Activated CD4-positive, CD25-positive, alpha-beta regulatory T cell treated with anti-CD3 and anti-CD28 coated beads, Interleukin-2, amount 50 U/mL, for 72 hours (primary cell): Measurements from ENCODE around the gene KCNS3.

ENCODE experiments used
- DNase-seq: peaks from one replicate; pipeline ENCODE4 v3.0.0; 2021

Gene KCNS3

DNA sequence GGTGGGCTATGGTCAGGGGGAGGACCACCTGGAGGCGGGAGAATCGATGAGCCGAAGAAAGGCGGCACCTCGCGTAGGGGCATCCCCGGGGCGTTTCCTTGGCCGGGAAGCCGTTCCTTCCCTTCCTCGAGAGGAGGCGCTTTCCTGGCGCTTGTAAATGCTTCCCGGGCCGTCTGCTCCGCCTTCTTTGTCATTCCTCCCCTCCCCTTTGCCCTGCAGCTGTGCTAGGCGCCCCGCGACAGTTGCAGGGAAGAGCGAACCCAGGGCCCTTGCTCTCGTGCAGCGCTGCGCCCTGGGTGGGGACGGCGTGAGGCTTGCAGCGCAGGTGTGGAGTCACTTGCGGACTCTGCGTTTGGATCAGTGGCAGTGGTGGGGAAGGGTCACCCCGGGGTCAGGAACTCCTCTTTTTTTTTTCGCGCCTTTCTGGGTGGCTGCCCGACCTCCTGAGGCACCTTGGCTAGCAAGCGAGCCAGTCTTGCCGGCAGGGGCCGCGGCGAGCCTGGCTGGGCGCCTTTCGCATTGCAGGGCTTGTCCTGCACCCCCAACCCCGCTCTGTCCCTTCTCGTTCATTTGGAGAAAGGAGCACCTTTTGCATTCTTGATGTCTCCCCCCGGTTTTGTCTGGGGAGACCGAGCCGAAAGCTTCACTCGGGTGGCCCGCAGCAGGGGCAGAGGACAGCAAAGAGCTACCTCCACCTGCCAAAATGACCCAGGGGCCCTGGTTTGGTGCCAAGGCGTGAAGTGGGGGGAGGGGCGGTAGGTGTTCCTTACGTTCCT lies 858 bp downstream of the KCNS3 start:
- DNase-seq: no peak

DNA sequence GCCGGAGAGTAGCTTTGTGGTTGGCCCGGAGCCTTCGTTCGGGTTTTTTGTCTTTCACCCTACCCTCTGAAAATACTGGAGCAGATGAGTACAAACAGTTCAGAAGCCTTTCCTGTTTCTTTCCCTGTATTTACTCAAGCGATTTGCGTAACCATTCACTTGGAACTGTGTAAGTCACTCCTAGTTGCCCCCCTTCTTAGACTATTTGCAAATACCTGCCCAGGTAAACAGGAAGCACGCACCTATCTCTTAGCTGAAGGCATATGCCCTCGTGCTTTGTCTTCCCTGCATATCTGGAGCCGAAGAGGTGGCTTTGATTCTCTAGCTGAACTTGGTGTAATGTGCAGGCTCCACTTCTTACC lies 1.4 kb downstream of the KCNS3 start:
- DNase-seq: no peak

DNA sequence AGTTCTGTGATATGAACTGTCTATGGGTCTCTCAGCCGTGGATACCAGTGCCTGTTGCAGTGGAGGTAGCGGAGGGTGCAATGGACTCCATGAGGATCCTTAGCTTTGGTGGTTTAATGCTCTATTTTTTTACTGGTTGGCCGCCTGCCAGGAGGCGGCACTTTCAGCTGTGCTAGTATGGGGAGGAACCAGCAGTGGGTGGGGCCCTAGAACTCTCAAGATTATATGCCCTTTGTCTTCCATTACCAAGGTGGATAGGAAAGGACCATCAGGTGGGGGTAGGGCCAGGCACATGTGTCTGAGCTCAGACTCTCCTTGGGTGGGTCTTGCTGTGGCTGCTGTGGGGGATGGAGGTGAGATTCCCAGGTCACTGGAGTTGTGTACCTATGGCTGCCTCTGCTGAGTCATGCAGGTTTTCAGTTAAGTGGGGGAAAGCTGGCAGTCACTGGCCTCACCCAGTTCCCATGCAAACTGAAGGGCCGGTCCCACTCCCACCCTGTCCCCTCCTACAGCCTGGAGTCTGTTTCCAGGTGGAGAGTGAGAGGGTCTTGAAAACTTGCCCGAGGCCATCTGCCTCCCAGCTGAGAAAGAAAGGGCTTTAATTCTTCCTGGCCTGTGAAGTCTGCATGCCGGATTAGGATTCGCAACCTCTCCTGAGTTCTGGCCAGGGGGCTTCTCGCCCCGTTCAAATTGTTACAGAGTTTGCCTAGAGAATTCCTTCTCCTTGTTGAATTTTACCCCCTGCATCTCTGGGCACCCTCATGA lies 14.5 kb downstream of the KCNS3 start:
- no peak for DNase-seq

DNA sequence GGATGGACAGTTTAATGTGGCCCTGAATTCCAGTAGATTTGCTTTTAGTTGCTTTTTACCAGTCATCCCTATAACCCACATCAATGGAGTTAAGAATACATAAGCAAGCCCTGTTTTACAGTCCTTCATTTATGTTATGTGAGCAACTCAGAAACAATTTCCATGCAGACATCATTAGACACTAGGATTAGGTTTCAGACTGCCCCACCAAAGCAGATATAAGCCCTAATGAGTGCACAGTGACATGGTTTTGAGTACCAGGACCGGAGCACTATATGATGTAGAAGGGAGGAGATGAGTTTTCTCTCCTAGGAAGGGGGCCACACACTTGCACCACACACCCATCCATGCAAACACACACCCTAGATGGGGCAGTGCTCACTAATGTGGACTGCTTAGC lies 15.5 kb downstream of the KCNS3 start:
- DNase-seq: no peak

DNA sequence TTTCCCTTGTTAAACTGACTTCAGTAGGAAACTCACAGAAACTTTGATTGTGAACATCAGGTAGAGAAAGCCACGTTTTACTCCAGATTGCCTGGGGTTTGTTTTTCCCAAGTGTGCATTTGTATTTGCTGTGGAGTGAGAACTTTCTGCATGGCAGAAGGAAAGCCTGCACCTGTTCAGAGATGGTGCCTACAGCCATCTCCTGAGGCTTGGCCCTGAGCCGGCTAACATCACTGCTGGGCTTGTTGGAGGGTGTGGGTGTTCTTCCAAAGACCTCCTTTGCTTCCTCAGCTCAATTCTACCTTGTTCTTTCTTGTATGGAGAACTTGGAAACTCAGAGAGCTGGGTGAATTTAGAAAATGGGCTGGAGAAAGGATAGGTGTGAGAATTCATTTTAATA lies 16.1 kb downstream of the KCNS3 start:
- DNase-seq: no peak

DNA sequence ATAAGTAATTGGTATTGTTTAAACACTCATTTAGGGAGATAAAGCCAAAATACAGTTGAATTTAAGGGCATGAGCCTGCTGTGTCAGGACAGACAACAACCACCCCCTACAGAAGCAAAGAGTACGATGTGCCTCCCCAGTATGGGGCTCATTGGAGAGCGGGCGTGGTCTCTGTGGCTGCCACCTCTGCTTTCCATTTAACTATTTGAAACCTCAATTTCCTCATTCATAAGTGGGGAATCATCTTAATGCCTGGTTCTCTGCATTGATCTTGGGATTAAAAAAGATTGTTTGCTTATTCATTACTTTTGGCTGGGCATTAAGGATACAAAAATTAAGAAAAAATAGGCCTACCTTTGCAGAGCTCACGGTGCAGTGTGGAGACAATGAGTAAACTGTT lies 21.4 kb downstream of the KCNS3 start:
- DNase-seq: no peak

DNA sequence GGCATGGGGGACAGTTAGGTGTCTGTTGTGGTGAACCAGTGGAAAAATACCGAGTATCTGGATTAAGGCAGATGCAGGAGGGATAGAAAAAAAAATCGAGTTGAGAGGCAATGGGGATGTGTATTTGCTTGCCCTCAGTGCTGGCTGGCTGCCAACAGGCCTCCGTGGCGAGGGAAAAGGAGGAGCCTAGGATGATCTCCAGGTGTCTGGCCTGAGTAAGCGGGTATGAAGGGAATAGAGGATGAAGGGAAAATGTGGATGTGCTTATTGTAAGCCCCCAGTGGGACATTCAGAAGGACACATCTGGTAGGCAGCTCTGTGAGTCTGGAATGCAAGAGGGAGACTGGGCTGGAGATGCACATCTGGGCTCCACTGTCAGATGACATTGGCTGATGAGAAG lies 22.8 kb downstream of the KCNS3 start:
- DNase-seq: no peak

DNA sequence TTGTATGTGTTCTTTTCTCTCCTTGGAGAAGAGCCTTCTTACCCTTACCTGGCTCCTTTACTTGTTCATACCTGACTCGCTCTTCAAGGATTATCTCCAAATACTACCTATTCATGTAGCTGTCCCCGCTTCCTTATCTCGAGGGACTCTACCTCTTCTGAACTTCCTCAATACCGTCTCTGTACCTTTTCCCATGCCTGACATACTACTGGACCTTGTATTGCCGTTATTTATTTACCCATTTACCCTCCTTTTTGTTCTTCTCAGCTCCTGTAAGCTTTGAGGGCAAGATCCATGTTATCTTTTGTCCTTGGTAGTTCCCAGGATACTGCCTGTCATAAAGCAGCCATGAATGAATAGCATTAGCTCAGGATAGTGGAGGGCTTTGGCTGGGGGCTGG lies 32.5 kb downstream of the KCNS3 start:
- no peak for DNase-seq

DNA sequence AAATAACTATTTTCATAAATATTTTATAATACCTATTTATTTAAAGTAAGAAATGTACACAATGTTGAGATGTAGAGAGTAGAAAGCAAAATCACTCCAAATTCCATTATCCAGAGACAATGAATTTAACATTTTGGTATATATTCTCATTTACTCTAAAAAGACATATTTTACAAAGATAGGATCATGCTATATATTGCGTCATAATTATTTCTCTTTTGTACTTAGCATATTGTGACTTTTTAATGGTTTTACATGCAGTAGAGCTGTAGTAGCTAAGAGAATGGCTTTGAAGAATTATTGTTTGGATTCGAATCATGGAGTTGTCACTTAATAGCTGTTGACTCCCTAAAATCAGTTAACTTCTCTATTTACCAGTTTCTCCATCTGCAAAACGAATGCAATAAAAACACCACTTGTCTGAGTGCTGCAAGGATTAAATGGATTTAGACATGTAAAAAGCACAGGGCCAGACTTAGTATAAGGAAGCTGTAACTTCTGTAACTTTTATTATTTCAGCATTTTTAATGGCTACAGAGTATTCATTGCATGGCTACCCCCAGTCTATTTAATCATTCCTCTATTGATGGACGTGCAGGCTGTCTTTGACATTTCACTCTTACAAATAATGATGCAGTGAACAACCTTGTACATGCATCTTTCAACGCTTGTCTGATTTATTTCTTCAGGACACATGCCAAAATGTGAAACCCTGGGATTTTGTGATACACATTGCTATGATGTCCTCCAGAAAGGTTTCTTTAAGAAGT lies 33.2 kb downstream of the KCNS3 start:
- no peak for DNase-seq

DNA sequence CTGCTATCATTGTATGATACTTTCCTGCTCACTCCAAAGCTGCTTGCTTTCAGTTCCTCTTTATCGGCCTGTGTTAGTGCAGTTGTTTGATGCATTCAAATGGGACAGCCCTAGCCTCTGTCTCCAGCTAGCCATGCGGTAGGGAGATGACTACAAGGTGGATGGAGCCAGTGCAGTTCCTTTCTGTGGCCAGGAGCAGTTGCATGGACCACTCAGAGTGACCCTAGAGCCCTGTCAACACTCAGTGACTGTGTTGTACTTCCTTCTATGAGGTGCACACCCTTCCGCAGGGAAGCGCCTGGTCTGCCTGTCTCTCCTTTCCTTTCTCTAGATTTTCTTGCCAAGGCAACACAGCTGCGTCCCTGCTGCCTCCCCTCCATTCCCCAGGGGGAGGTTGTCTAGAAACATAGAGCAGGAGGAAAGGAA lies 33.8 kb downstream of the KCNS3 start:
- no peak for DNase-seq

DNA sequence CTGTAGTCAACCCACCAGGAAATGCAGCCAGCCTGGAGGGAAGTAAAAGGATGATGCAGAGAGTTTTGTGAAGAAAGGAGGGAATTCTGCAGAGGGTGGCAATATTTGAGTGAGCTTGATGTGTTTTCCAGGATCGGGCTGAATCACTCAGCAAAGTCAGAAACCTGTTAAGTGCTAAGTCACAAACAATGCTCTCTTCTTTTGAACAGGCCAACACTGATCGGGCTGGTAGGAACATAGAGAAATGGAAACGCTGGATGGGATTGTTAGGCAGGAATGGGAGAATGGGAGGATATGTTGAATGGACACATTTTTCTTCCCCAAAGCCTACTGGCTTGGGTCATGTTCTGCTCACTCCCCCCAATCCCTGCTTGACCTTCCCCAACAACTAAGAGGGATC lies 36.6 kb downstream of the KCNS3 start:
- no peak for DNase-seq

DNA sequence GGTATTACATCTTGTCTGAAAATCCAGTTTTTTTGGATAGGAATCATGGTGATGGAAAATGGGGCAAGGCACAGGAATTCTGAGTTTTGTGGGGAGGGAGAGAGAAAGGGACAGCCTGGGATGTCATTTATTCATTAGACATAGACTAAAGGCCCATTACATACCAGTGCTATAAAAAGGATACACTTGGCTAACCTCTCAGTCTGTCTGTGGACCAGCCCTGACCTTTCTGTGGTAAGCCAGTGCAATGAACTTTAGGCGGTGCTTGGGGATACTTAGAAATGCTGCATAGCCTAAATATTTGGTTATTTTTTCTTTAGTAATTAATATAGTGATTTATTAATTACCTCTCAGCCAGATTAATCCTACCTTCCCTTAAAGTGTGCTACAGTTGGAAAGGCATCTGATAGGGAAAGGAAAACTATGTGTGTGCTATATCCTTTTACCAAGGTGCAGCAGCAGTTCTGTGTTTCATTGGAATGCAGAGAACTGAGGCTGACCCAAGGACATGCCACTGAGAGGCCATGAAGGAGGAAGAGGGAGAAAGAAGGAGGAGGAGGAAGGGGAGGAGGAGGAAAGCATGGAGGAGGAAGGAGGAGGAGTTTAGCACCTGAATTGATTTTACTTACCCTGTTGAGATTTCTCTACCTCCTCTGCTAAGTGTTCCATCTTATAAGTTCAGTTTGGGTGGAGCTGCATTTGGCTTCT lies 37.5 kb downstream of the KCNS3 start:
- DNase-seq: no peak

DNA sequence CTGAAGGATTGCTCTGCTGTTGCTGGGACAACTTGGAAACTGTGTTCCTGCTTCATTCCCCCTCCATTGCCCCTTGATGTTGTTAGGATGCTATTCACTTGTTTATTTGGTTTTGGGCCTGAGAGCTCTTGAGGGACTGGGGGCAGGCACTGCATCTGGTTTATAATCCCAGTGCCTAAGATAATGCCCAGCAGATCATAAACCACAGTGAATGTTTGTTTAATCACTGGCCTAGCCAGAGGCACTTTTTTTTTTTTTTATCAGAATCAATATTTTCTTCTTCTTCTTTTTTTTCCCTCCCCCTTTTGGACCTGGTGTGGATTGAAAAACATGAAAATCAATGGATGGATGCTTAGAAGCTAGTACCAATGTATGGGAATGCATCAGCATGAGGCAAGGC lies 38.1 kb downstream of the KCNS3 start:
- DNase-seq: no peak

DNA sequence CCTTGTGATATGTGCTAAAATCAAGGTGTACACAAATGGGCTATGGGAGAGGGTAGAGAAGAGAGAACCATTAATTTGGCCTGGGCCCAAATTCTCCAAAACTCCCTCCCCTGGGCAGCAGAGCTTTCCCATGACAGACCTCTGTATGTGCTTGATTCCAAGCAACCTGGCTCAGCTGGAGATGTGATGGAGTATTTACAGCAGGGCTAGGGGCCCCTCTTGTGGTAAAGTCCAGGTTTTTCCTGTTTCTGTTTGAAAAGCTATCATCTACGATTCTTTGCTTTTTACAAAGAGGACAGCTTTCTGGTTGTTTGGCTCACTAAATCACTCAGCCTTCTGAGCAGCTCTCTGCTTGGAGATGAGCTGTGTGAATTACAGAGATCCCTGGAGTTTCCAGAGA lies 40.3 kb downstream of the KCNS3 start:
- DNase-seq: no peak

DNA sequence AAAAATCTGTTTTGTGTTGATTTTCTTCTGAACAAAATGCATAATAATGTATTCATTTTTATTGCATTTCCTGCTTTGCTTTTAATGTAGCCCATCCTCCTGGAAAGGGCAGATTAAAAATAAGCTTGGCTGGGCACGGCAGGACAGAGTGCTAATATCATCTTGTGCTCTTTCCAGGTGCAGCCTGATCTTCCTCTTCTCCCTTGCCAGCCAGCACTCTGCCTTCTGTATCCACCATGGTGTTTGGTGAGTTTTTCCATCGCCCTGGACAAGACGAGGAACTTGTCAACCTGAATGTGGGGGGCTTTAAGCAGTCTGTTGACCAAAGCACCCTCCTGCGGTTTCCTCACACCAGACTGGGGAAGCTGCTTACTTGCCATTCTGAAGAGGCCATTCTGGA lies 52.3 kb downstream of the KCNS3 start:
- no peak for DNase-seq

DNA sequence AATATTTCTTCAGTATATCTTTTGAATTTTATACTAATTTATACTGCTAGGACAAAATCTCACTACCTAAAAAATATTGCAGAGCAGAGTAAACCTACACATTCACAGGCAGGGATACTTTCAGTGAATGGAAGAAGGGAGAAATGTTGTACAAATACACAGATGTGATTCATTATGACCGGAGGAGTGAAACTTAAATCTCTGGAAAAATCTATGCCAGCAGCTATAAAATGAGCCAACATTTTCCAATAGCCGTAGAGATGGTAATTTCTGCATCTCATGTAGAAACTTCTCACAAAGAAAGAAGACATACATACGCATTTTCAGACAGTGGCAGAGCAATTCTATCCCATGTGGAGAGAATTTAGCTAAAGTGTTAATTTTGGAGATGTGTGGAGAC lies 54.8 kb downstream of the KCNS3 start:
- no peak for DNase-seq

DNA sequence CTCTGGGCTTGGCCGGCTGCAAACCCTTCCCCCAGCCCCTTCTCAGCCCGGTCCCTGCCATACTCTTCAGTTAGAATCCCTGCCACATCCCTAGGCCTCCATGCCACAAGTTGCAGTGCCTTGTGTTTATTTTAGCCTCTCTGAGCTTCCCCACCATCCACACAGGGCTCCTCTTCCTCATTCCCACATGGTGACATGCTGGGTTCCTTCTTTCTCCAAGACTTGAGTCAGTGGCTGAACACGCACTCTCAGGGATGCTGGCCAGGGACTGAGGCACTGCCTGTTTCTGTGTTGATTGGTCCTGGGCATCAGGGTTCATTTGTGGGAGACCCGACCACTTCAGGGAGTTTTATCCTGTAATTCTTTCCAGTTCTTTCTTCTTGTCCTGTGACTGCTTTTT lies 56.3 kb downstream of the KCNS3 start:
- no peak for DNase-seq

DNA sequence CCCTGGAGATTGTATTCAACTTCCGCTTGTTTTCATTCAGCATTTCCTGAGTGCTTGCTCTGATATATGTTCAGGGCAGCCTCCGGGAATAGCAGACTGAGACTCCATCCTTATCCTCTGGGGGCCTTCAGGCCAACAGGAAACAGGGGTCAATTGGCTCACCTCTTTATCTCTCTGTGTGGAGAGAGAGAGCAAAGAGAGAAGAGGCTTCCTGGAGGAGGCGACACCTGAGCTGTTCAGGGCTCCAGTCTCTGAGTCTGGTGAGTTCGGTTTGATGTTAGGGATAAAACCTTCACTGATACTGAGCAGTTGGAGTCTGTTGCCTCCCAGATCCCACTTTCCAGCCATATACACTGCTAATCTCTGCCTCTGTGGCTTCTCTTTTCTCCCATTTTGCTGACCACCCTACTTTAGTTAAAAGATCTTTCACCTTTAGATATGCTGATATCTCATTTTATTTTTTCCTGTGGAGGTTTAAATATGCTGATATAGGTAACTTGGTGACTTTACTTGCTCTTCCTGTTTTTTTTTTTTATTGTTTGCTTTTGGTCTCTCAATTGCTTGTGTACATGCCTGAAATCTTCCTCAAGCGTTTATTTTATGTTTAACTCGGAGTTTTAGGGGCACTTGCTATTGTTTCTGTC lies 56.9 kb downstream of the KCNS3 start:
- no peak for DNase-seq

DNA sequence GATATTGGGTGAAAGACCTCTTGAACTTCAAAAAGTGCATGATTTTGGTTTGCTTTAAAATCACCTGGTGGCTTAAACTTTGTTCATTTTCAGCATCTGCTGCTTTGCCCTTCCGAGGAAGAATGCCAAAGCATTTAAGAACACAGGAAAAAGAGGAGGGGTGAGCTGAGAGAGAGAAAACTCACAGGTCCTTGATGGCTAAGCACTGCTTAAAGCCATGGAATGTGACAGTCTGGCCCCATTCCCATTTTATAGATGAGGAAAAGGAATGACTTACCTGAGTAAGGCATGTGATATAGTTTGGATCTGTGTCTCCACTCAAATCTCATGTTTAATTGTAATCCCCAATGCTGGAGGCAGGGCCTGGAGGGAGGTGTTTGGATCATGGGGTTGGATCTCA lies 58.1 kb downstream of the KCNS3 start:
- DNase-seq: no peak

DNA sequence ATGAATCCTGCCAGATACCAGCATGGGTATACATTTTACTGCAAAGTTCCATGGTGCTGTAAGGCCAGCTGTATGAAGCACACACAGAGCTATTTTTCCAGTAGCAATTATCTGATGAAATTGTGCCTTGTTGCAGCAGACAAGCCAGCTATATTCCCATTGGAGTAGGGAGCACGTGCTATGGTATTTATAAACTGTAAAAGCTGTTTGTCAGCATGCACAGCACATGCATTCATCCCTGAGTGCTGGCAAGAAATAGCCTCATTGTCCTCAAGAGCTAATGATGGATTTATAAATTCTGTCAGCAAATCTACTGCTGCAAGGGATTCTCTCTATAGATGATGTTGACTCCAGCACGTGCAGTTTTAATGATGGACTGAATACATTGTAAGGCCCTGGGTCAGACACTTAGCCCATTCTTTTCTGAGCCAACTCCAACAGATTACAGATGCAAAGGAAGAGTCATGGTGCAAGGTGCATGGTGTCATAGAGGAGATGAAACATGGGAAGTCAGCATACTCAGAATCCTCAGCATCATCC lies 61.7 kb downstream of the KCNS3 start:
- DNase-seq: no peak

DNA sequence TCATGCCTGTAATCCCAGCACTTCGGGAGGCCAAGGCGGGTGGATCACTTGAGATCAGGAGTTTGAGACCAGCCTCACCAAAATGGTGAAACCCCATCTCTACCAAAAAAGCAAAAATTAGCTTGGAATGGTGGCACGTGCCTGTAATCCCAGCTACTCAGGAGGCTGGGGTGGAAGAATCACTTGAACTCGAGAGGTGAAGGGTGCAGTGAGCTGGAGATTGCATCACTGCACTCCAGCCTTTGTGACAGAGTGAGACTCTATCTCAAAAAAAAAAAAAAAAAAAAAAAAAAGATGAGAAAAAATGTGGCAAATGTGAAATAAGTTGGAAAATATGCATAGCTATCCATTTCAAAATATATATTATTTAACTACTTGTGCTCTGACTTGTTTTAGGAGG lies 65.0 kb downstream of the KCNS3 start:
- no peak for DNase-seq

DNA sequence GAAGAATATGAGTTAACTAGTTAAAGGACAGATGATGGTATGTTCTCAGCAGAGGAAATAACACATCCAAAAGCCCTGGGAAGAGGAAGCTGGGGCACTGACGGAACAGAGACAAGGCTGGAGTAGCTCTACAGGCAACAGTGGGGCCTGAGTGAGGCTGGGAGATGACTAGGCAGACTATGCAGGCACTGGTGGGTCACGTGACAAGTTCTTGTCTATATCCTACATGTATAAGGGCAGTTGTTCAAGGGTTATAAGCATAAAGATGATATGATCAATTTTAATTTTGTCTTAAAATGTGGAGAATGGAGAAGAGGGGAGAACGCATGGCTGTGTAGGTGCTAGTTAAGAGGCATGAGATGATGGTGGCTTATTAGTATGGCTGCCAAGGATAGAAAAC lies 68.6 kb downstream of the KCNS3 start:
- no peak for DNase-seq

DNA sequence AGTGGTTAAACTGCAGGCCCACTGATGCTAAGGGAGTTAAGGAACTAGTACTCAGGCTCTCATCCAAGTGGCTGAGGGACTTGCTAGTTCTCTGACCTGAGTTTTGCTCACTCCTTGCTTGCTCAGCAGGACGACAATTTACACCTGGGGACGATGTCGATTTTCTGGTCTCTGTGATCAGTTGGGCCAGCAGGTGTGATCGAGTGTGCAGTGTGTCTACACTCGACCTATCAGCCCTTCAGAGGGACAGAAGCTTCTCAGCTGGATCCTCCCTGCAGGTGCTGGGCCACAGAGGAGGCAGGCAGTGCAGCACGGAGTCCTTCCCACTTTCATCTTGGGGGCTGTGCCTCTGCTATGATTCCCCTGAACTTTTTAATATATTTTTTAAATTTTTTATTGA lies 71.5 kb downstream of the KCNS3 start:
- no peak for DNase-seq
